Ovary (tissue), 9 donors: ENCODE measurements around the gene HAPLN2. TPM values are rescaled to one million over a fixed set of nuclear protein-coding genes. Genes with fewer than 3 reads are reported as not detected.

Source experiments
- DNase-seq, 5 donors: peaks; one replicate each; pipeline ENCODE4 v3.0.0-alpha.2; 2019 to 2020
- H3K27ac ChIP-seq, 2 donors: fragments of 200-600 bp; one replicate each; pipeline versions ENCODE4 v1.5.1 to v1.8.0; 2019 to 2022
- H3K27me3 ChIP-seq: fragments of 200-600 bp; one replicate; pipeline ENCODE4 v1.8.0; 2022
- H3K36me3 ChIP-seq: fragments of 200-600 bp; sonication (generic); one replicate; pipeline ENCODE4 v1.5.1; 2019
- H3K4me1 ChIP-seq: one replicate; pipeline ENCODE4 v1.8.1; 2013; ENCODE audit warnings: mild to moderate bottlenecking, moderate library complexity; ENCODE audit not compliant: insufficient read depth
- H3K4me3 ChIP-seq: fragments of 200-600 bp; sonication (generic); one replicate; pipeline ENCODE4 v1.5.1; 2017
- H3K9me3 ChIP-seq, 2 donors: fragments of 200-600 bp in 1 of 2; sonication (generic) in 1 of 2; one replicate each; pipeline versions ENCODE4 v1.5.1 to v1.8.1; 2013 to 2019; ENCODE audit warnings: mild to moderate bottlenecking in 1 of 2, moderate library complexity in 1 of 2
- EP300 ChIP-seq: sonication (generic); formaldehyde crosslinking; IDR thresholded peaks from one replicate; pipeline ENCODE4 v1.6.1; 2017; ENCODE audit warnings: antibody characterized with exemption
- POLR2A ChIP-seq: fragments of 450-650 bp; IDR thresholded peaks from one replicate; pipeline ENCODE4 v1.6.1; 2017; ENCODE audit warnings: antibody characterized with exemption, mild to moderate bottlenecking, moderate library complexity
- WGBS, 3 donors: extraction: QIAGEN DNeasy Blood & Tissue Kit in 1 of 3; methylation state at CpG; one replicate each; pipeline versions ENCODE4 v1.1.5 to v1.1.7; 2013 to 2017; 5-methylcytosine and 5-hydroxymethylcytosine counted together
- intact Hi-C, 4 donors: fragments of 100-400 bp; cut with DNase I; formaldehyde crosslinking; loops; one replicate each; pipeline versions ENCODE4 v1.11.0 to v1.15.1; 2022 to 2023
- polyA plus RNA-seq, 2 donors: library from polyadenylated mRNA; stranded (reverse); fragments of 200-250 nt in 1 of 2; fragments of 350-450 nt in 1 of 2; fragmentation: Illumina TruSeq in 1 of 2; extraction: RNeasy Lipid Tissue Mini Kit (QIAGEN cat#74804) in 1 of 2; gene quantifications; one replicate each; pipeline ENCODE4 v1.2.3, GENCODE V29; 2013 to 2014
- total RNA-seq, 7 donors: library from RNA; depleted of rRNA in 2 of 7; stranded (reverse); fragments of >200 nt in 2 of 7; fragmentation: NEBNext Ultra II Directional in 3 of 7; extraction: Animal tissue kit (Norgen Biotek cat#: 25700) in 3 of 7; gene quantifications; one replicate each; pipeline versions ENCODE4 v1.1.0 to v1.2.4, GENCODE V29; 2016 to 2023
- TF ChIP-seq, protein P1 (sequence below), 3 donors: fragments of 450-650 bp in 2 of 3; fragments of 200-600 bp in 1 of 3; IDR thresholded peaks; one replicate each; pipeline versions ENCODE4 v1.5.1 to v1.8.0; 2016 to 2022; ENCODE audit warnings: antibody characterized with exemption in 3 of 3, mild to moderate bottlenecking in 1 of 3
- donor health status: DM: no; HTN: no; CAD: no; lungs with moderate emphysema.
- donor health status: DM: no; HTN: no; CAD: no.
- donor health status: Bipolar disorder and iron deficiency.
- donor health status: DM: yes; HTN: yes; CAD: no.
- donor health status: DM: no; HTN: no; CAD: no.
- donor health status: DM: yes; HTN: yes; CAD: no.

HAPLN2 gene
- total and polyA plus RNA-seq, 9 donors: 0.30 to 1.9 (median 1.2) TPM; not detected in 1

DNA sequence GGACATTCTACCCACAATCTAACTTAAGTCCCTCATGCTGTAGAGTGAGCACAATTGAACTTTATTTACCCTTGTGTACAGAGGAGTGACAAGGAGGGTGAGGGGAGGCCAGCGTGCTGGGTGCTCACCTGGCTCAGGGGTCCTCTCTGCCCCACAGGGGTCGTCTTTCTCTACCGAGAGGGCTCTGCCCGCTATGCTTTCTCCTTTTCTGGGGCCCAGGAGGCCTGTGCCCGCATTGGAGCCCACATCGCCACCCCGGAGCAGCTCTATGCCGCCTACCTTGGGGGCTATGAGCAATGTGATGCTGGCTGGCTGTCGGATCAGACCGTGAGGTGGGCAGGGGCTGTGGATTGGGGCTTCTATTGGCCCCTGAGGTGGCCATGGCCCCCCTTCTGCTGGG, 28.1 kb downstream of the HAPLN2 start:
- H3K36me3 ChIP-seq: no peaks in the 10 kb centered on the region
- H3K4me1 ChIP-seq: no peaks in the 10 kb centered on the region
- no peak overlapping the region for H3K27ac ChIP-seq
- no peak for TF ChIP-seq POLR2A
- TF ChIP-seq, protein P1, sequence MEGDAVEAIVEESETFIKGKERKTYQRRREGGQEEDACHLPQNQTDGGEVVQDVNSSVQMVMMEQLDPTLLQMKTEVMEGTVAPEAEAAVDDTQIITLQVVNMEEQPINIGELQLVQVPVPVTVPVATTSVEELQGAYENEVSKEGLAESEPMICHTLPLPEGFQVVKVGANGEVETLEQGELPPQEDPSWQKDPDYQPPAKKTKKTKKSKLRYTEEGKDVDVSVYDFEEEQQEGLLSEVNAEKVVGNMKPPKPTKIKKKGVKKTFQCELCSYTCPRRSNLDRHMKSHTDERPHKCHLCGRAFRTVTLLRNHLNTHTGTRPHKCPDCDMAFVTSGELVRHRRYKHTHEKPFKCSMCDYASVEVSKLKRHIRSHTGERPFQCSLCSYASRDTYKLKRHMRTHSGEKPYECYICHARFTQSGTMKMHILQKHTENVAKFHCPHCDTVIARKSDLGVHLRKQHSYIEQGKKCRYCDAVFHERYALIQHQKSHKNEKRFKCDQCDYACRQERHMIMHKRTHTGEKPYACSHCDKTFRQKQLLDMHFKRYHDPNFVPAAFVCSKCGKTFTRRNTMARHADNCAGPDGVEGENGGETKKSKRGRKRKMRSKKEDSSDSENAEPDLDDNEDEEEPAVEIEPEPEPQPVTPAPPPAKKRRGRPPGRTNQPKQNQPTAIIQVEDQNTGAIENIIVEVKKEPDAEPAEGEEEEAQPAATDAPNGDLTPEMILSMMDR (IDR thresholded peaks at IDR 0.05): no peak
- no peak for TF ChIP-seq EP300
- intact Hi-C loops: no loop called here
- H3K27me3 ChIP-seq: no peaks in the 10 kb centered on the region
- no peaks in the 10 kb centered on the region for H3K9me3 ChIP-seq
- WGBS, 3 donors: 67 to 82% (median 71%) methylated on average over 10 of the region's 10 CpGs
- no peak overlapping the region for H3K4me3 ChIP-seq
- DNase-seq: no peak

DNA sequence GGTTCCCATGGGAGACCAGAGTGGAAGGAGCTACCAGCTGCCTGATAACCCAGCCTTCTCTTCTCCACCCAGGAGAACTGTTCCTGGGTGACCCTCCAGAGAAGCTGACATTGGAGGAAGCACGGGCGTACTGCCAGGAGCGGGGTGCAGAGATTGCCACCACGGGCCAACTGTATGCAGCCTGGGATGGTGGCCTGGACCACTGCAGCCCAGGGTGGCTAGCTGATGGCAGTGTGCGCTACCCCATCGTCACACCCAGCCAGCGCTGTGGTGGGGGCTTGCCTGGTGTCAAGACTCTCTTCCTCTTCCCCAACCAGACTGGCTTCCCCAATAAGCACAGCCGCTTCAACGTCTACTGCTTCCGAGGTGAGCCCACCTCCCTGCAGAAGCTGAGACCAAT, 29.3 kb downstream of the HAPLN2 start:
- intact Hi-C loops: no loop called here
- H3K9me3 ChIP-seq: no peaks in the 10 kb centered on the region
- H3K27me3 ChIP-seq: no peaks in the 10 kb centered on the region
- no peak overlapping the region for H3K27ac ChIP-seq
- no peak for TF ChIP-seq POLR2A
- TF ChIP-seq, protein P1 (IDR thresholded peaks at IDR 0.05): no peak
- TF ChIP-seq EP300: no peak
- 78 to 83% (median 83%) methylated on average over 10 of the region's 10 CpGs for WGBS, 3 donors
- H3K36me3 ChIP-seq: no peaks in the 10 kb centered on the region
- H3K4me1 ChIP-seq: no peaks in the 10 kb centered on the region
- no peak for DNase-seq
- H3K4me3 ChIP-seq: no peak overlapping the region

- TF ChIP-seq, protein P1 (IDR thresholded peaks at IDR 0.05): no peak
- no peak for TF ChIP-seq POLR2A
- TF ChIP-seq EP300: no peak
- DNase-seq: no peak
- Histone ChIP-seq H3K36me3 (no peaks in the 10 kb centered on the region), H3K4me3 (no peak overlapping the region), H3K27me3 (no peaks in the 10 kb centered on the region), H3K27ac (no peak overlapping the region), H3K9me3 (no peaks in the 10 kb centered on the region), H3K4me1 (no peaks in the 10 kb centered on the region)
- intact Hi-C loops: no loop called here
- WGBS, 3 donors: 12 to 29% (median 25%) methylated on average over 2 of the region's 2 CpGs
Measured at GRCh38 chr1:156648951-156649350, 29.7 kb downstream of the HAPLN2 start.

- TF ChIP-seq EP300 (no peak), POLR2A (no peak)
- TF ChIP-seq, protein P1 (IDR thresholded peaks at IDR 0.05): no peak
- Histone ChIP-seq H3K4me1 (no peaks in the 10 kb centered on the region), H3K27me3 (no peaks in the 10 kb centered on the region), H3K9me3 (no peaks in the 10 kb centered on the region), H3K27ac (no peak overlapping the region), H3K4me3 (no peak overlapping the region), H3K36me3 (no peaks in the 10 kb centered on the region)
- peak in 2 of 5 donors; percentile 37 to 58 for DNase-seq
- 35 to 47% (median 41%) methylated on average over 16 of the region's 16 CpGs for WGBS, 3 donors
- intact Hi-C loops: loop anchor here in 1 of 4 donors (10.0 kb wide), 1 partner anchor 68 kb away; no protein-coding TSS in a partner anchor
Measured at GRCh38 chr1:156652131-156652991, 33.1 kb downstream of the HAPLN2 start.
